HG03135 (cell line): ENCODE data around the gene SGMS1.
A peak's percentile ranks its signal among the peaks of the same experiment; 100 is the strongest.
"Not testable (repeated sequence)": the region's sequence is repeated elsewhere in the genome, so short reads cannot be mapped to it uniquely, and the experiment has no call there.

Source experiments
- ATAC-seq: cut with Tn5 transposase; IDR thresholded peaks from one replicate; pipeline ENCODE4 v1.9.1; 2021; ENCODE audit warnings: mild to moderate bottlenecking, moderate library complexity; ENCODE audit not compliant: unreplicated experiment

SGMS1 gene

GRCh38 chr10:50560370-50560769 is 63.4 kb downstream of the SGMS1 start:
- no peak for ATAC-seq

- no peak for ATAC-seq
Observed at GRCh38 chr10:50558371-50558770, 65.4 kb downstream of the SGMS1 start.

- no peak for ATAC-seq
Observed at GRCh38 chr10:50557130-50557682, 66.5 kb downstream of the SGMS1 start.

GRCh38 chr10:50556237-50557120 is 67.3 kb downstream of the SGMS1 start:
- ATAC-seq: no peak

- ATAC-seq: no peak
Observed at GRCh38 chr10:50554995-50555568, 68.7 kb downstream of the SGMS1 start.

GRCh38 chr10:50554376-50554994 is 69.3 kb downstream of the SGMS1 start:
- no peak for ATAC-seq

GRCh38 chr10:50552771-50553535 is 70.8 kb downstream of the SGMS1 start:
- no peak for ATAC-seq

GRCh38 chr10:50552308-50552707 is 71.4 kb downstream of the SGMS1 start:
- ATAC-seq: no peak

- ATAC-seq: no peak
Observed at GRCh38 chr10:50551894-50552293, 71.9 kb downstream of the SGMS1 start.

GRCh38 chr10:50550291-50550839 is 73.4 kb downstream of the SGMS1 start:
- ATAC-seq: no peak

GRCh38 chr10:50549186-50549585 is 74.6 kb downstream of the SGMS1 start:
- ATAC-seq: not testable (repeated sequence)

GRCh38 chr10:50548481-50548880 is 75.3 kb downstream of the SGMS1 start:
- not testable (repeated sequence) for ATAC-seq

- ATAC-seq: not testable (repeated sequence)
Observed at GRCh38 chr10:50546287-50546686, 77.5 kb downstream of the SGMS1 start.

- no peak for ATAC-seq
Observed at GRCh38 chr10:50545846-50546245, 77.9 kb downstream of the SGMS1 start.

- ATAC-seq: no peak
Observed at GRCh38 chr10:50544857-50545429, 78.8 kb downstream of the SGMS1 start.

- no peak for ATAC-seq
Observed at GRCh38 chr10:50544095-50544856, 79.5 kb downstream of the SGMS1 start.

GRCh38 chr10:50542871-50543270 is 80.9 kb downstream of the SGMS1 start:
- no peak for ATAC-seq

- ATAC-seq: no peak
Observed at GRCh38 chr10:50541921-50542320, 81.8 kb downstream of the SGMS1 start.

GRCh38 chr10:50541317-50541716 is 82.4 kb downstream of the SGMS1 start:
- no peak for ATAC-seq

GRCh38 chr10:50540826-50541122 is 83.0 kb downstream of the SGMS1 start:
- peak; percentile 8 for ATAC-seq
